Central memory CD8-positive, alpha-beta T cell (primary cell): ENCODE results near the gene MRPL37.
"Not testable (repeated sequence)": the region's sequence is repeated elsewhere in the genome, so short reads cannot be mapped to it uniquely, and the experiment has no call there.

ENCODE experiments used
- ATAC-seq: fragments of 150-1000 bp; cut with Tn5 transposase; replicated peaks from 2 replicates; pipeline ENCODE4 v1.10.0; 2022; ENCODE audit warnings: mild to moderate bottlenecking, moderate FRiP score, moderate number of reproducible peaks; ENCODE audit not compliant: poor library complexity, severe bottlenecking; ENCODE audit errors: extremely low read depth
- DNase-seq, 2 donors: peaks; one replicate each; pipeline ENCODE4 v3.0.0; 2021; ENCODE audit warnings: low spot score in 2 of 2
- H3K27ac Mint-ChIP-seq: one replicate; pipeline ENCODE4 v1.8.0; 2022; ENCODE audit warnings: low read depth, mild to moderate bottlenecking, moderate library complexity, mixed read lengths
- H3K27me3 Mint-ChIP-seq: one replicate; pipeline ENCODE4 v1.8.0; 2022; ENCODE audit warnings: mixed read lengths
- H3K36me3 Mint-ChIP-seq: one replicate; pipeline ENCODE4 v1.8.0; 2022; ENCODE audit warnings: mild to moderate bottlenecking, moderate library complexity, mixed read lengths; ENCODE audit not compliant: insufficient read depth
- H3K4me1 Mint-ChIP-seq: one replicate; pipeline ENCODE4 v1.8.0; 2022; ENCODE audit warnings: mixed read lengths
- H3K4me3 Mint-ChIP-seq: one replicate; pipeline ENCODE4 v1.8.0; 2022; ENCODE audit warnings: mild to moderate bottlenecking, moderate library complexity, mixed read lengths
- H3K9me3 Mint-ChIP-seq: one replicate; pipeline ENCODE4 v1.8.0; 2022; ENCODE audit warnings: mixed read lengths

MRPL37 gene

GRCh38 chr1:54163573-54163972 lies 36.4 kb upstream of the MRPL37 start:
- no peak for ATAC-seq
- no peak overlapping the region for H3K27ac Mint-ChIP-seq
- no peaks in the 10 kb centered on the region for H3K36me3 Mint-ChIP-seq
- H3K9me3 Mint-ChIP-seq, result no peaks in the 10 kb centered on the region
- H3K4me3 Mint-ChIP-seq, result no peak overlapping the region
- no peaks in the 10 kb centered on the region for H3K4me1 Mint-ChIP-seq
- no peak for DNase-seq
- peaks cover 10% of the 10 kb centered on the region for H3K27me3 Mint-ChIP-seq

- no peak overlapping the region for H3K4me3 Mint-ChIP-seq
- no peaks in the 10 kb centered on the region for H3K4me1 Mint-ChIP-seq
- no peak for DNase-seq
Observed at GRCh38 chr1:54165146-54165545, 34.8 kb upstream of the MRPL37 start.

DNA sequence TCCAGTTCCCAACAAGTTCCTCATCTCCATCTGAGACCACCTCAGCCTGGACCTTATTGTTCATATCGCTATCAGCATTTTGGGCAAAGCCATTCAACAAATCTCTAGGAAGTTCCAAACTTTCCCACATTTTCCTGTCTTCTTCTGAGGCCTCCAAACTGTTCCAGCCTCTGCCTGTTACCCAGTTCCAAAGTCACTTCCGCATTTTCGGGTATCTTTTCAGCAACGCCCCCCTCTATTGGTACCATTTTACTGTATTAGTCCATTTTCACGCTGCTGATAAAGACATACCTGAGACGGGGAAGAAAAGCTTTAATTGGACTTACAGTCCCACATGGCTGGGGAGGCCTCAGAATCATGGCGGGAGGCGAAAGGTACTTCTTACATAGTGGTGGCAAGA lies 33.6 kb upstream of the MRPL37 start:
- H3K36me3 Mint-ChIP-seq, H3K27ac Mint-ChIP-seq, H3K9me3 Mint-ChIP-seq, H3K4me1 Mint-ChIP-seq, H3K27me3 Mint-ChIP-seq, ATAC-seq, H3K4me3 Mint-ChIP-seq, DNase-seq: not testable (repeated sequence)

More at GRCh38 chr1:54165146-54165545, 34.8 kb upstream of the MRPL37 start:
- Mint-ChIP-seq H3K27ac (no peak overlapping the region), H3K36me3 (no peaks in the 10 kb centered on the region), H3K27me3 (peaks cover 10% of the 10 kb centered on the region), H3K9me3 (no peaks in the 10 kb centered on the region)
- ATAC-seq, result no peak

GRCh38 chr1:54167422-54168139 lies 32.4 kb upstream of the MRPL37 start:
- no peak for DNase-seq
- no peak for ATAC-seq
- H3K27me3 Mint-ChIP-seq, result no peaks in the 10 kb centered on the region
- H3K9me3 Mint-ChIP-seq, result no peaks in the 10 kb centered on the region
- H3K4me1 Mint-ChIP-seq, result no peaks in the 10 kb centered on the region
- no peaks in the 10 kb centered on the region for H3K36me3 Mint-ChIP-seq
- no peak overlapping the region for H3K27ac Mint-ChIP-seq
- H3K4me3 Mint-ChIP-seq, result no peak overlapping the region

- no peak overlapping the region for H3K4me3 Mint-ChIP-seq
- H3K9me3 Mint-ChIP-seq, result no peaks in the 10 kb centered on the region
- no peaks in the 10 kb centered on the region for H3K4me1 Mint-ChIP-seq
- no peak overlapping the region for H3K27ac Mint-ChIP-seq
- H3K36me3 Mint-ChIP-seq, result no peaks in the 10 kb centered on the region
- DNase-seq (no peak), ATAC-seq (no peak)
- H3K27me3 Mint-ChIP-seq, result no peaks in the 10 kb centered on the region
Observed at GRCh38 chr1:54168206-54168965, 31.6 kb upstream of the MRPL37 start.

DNA sequence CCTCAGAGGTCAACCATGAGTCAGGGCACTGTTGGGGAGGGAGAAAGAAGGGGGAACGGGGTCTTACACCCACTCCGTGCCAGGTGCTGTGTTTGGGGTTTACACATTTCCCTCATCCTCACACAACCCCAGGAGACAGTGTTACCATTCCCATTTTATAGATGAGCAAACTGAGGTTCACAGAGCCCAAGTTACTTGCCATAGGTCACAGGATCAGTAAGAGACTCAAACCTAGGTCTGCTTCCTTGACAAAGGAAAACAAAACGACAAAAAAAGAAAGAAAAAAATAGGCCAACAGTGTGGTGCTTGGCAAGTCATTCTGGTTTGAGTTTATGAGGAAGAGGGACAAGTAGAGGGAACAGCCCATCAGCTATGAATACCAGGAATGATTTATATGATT lies 30.9 kb upstream of the MRPL37 start:
- Mint-ChIP-seq H3K4me1 (no peaks in the 10 kb centered on the region), H3K4me3 (no peak overlapping the region), H3K27ac (no peak overlapping the region), H3K9me3 (no peaks in the 10 kb centered on the region), H3K27me3 (no peaks in the 10 kb centered on the region), H3K36me3 (no peaks in the 10 kb centered on the region)
- ATAC-seq, result no peak
- DNase-seq, result no peak

GRCh38 chr1:54171016-54171415 lies 29.0 kb upstream of the MRPL37 start:
- H3K9me3 Mint-ChIP-seq, result no peaks in the 10 kb centered on the region
- H3K36me3 Mint-ChIP-seq, result no peaks in the 10 kb centered on the region
- no peak overlapping the region for H3K4me3 Mint-ChIP-seq
- ATAC-seq (no peak), DNase-seq (no peak)
- no peak overlapping the region for H3K27ac Mint-ChIP-seq
- no peaks in the 10 kb centered on the region for H3K4me1 Mint-ChIP-seq
- no peaks in the 10 kb centered on the region for H3K27me3 Mint-ChIP-seq

GRCh38 chr1:54171606-54172005 lies 28.4 kb upstream of the MRPL37 start:
- Mint-ChIP-seq H3K4me3 (no peak overlapping the region), H3K27me3 (no peaks in the 10 kb centered on the region), H3K4me1 (no peaks in the 10 kb centered on the region), H3K27ac (no peak overlapping the region), H3K36me3 (no peaks in the 10 kb centered on the region), H3K9me3 (no peaks in the 10 kb centered on the region)
- no peak for ATAC-seq
- no peak for DNase-seq

DNA sequence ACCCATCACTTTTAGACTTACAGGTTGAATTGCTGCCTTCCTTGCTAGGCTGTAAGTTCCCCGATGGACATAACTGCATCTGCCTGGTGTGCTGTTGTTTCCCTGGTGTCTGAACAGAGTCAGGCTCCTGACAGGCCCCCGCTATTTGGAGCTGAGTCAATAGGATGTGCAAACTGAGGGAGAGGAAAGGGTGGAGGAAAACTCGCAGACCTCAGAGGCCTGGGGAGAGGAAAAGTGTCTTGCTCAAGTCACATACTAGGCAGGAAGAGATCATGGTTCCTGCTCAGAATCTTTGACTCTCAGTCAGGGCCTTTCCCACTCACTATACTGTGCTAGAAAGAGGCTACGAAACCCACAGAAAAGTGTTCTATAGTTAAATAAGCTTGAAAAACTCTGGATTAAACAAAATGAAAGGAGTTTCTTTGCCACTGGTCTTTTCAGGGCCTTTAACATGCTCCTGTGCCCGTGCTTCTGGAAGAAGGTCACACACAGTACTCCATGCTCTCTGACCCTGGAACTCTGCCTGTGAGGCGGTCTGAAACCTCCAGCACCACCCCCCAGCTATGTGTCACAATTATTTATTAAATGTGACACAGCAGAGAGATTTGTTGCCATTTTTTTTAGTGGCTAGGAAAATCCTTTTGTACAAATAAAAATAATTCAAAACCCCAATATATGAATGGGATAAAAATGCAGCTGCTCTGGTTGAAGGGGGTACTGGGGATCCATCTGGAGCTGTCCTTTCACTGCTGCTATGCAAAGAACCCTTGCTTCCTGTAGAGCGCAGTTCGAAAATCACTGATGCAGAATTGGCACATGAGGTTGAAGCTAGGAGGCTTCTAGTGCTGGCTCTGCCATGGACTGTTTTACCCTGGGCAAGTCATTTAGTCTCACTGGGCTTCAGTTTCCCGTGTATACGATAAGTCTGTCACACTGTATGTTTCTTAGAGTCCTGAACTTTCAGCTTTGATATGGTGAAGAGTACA lies 27.1 kb upstream of the MRPL37 start:
- no peak overlapping the region for H3K4me3 Mint-ChIP-seq
- H3K4me1 Mint-ChIP-seq, result no peaks in the 10 kb centered on the region
- H3K9me3 Mint-ChIP-seq, result no peaks in the 10 kb centered on the region
- ATAC-seq, result no peak
- H3K36me3 Mint-ChIP-seq, result peaks cover under 1% of the 10 kb centered on the region
- H3K27ac Mint-ChIP-seq, result no peak overlapping the region
- DNase-seq, result no peak
- no peaks in the 10 kb centered on the region for H3K27me3 Mint-ChIP-seq

DNA sequence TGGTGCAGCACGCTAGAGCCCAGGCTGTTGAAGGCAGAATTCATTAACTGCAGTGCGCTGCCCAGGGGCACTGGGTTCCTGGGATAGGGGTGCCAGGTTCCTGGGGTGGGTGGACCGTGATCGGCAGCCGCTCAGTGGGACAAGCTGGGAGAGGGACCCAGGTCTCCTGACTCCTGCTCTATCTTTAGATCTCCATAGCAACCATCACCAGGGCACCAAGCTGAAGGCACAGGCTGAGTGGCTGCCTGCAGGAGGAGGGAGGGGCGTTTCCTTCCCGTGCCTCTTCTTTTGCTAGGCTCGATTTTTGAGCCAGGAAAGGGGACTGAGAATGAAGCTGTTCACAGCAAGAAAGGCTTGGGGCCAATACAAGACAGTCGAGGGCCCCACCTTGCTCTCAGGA lies 26.3 kb upstream of the MRPL37 start:
- DNase-seq, result no peak
- no peaks in the 10 kb centered on the region for H3K4me1 Mint-ChIP-seq
- peaks cover 3% of the 10 kb centered on the region for H3K36me3 Mint-ChIP-seq
- H3K27me3 Mint-ChIP-seq, result no peaks in the 10 kb centered on the region
- no peaks in the 10 kb centered on the region for H3K9me3 Mint-ChIP-seq
- H3K27ac Mint-ChIP-seq, result no peak overlapping the region
- ATAC-seq, result no peak
- no peak overlapping the region for H3K4me3 Mint-ChIP-seq

GRCh38 chr1:54174106-54174505 lies 25.9 kb upstream of the MRPL37 start:
- Mint-ChIP-seq H3K9me3 (no peaks in the 10 kb centered on the region), H3K4me3 (no peak overlapping the region), H3K36me3 (peaks cover 3% of the 10 kb centered on the region), H3K27ac (no peak overlapping the region), H3K27me3 (no peaks in the 10 kb centered on the region), H3K4me1 (no peaks in the 10 kb centered on the region)
- DNase-seq (no peak), ATAC-seq (no peak)

DNA sequence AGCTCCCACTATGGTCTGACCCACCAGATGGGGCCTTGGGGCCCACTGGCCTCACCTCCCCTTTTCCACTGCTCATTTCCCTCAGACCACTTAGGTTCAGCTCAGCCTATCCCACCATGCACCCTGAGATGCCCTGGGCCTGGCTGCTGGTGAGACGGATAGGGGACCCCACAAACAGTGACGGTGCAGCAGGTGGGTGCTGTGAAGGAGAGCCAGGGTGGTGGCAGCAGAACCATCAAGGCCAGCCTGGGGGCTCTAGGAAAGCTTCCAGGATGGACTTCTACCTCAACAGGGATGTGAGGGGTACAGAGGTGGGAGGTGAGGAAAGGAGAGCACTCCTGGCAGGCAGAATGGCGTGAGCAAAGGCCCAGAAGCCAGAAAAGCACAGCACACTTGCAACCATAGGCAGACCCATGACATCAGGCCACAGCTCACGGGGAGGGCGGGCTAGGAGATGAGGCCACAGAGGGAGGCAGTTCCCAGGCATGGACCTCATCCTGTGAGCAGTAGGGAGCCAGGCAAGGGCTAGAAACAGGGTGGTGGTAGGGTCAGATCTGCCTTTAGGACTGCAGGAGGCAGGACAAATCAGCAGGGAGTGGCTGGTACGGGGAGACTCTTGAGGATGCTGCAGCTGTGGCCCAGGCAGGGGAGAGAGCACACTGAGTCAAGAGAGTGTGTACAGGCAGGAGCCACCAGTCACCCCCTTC lies 23.2 kb upstream of the MRPL37 start:
- ATAC-seq, result no peak
- Mint-ChIP-seq H3K27me3 (no peaks in the 10 kb centered on the region), H3K9me3 (no peaks in the 10 kb centered on the region), H3K4me3 (no peak overlapping the region), H3K27ac (no peak overlapping the region), H3K4me1 (no peaks in the 10 kb centered on the region), H3K36me3 (peaks cover 3% of the 10 kb centered on the region)
- DNase-seq, result no peak
